ENCODE results near the gene ADAMTSL5. TPM values are rescaled to one million over a fixed set of nuclear protein-coding genes. Genes with fewer than 3 reads are reported as not detected.
A peak's percentile ranks its signal among the peaks of the same experiment; 100 is the strongest.

Gene ADAMTSL5
- total and polyA plus RNA-seq, 2 of the 13 experiments (the other 11 are each of a cell fraction or from before 2014, with no cell fraction given) = 0.60 to 2.7 TPM

- Histone ChIP-seq H2AFZ (ENCODE audit: low read length) (no peak overlapping the region), H3K4me3 (replicated peaks in 1 of 3; ENCODE audit: insufficient read depth in 1 of 3, low read depth in 2 of 3, low read length in 3 of 3) (no peak overlapping the region), H3K4me1 (ENCODE audit: insufficient read depth, low read length) (peaks cover 34% of the 10 kb centered on the region), H3K9ac (ENCODE audit: insufficient read depth, low read depth, low read length) (no peak overlapping the region), H3K36me3 (replicated peaks in 1 of 2; ENCODE audit: control insufficient read depth in 1 of 2, insufficient read depth in 2 of 2, low read length in 2 of 2) (no peaks in the 10 kb centered on the region), H4K20me1 (ENCODE audit: insufficient read depth, low read length) (no peaks in the 10 kb centered on the region), H3K9me3 (ENCODE audit: low read length) (no peaks in the 10 kb centered on the region), H3K4me2 (ENCODE audit: low read depth, low read length) (no peak overlapping the region), H3K27me3 (ENCODE audit: control insufficient read depth in 1 of 2, insufficient read depth in 2 of 2, low read length in 2 of 2) (no peaks in the 10 kb centered on the region), H3K27ac (ENCODE audit: extremely low read length, insufficient read depth, low read length) (no peak overlapping the region), H3K79me2 (ENCODE audit: insufficient read depth, low read length) (no peaks in the 10 kb centered on the region)
- WGBS (ENCODE audit: low lambda C conversion rate) = 74% methylated on average over 4 of the region's 12 CpGs
- DNase-seq (ENCODE audit: low spot score) (no peak), FAIRE-seq (no peak), ATAC-seq (no peak)
- in situ Hi-C loops (cut with HindIII; ENCODE audit: extremely low pct_ligation_motif_present, low pct_unique_long_range_greater_than_20kb) (no loop called here), intact Hi-C loops (cut with micrococcal nuclease; ENCODE audit: unreplicated experiment) (no loop called here)
- TF ChIP-seq, protein P1, sequence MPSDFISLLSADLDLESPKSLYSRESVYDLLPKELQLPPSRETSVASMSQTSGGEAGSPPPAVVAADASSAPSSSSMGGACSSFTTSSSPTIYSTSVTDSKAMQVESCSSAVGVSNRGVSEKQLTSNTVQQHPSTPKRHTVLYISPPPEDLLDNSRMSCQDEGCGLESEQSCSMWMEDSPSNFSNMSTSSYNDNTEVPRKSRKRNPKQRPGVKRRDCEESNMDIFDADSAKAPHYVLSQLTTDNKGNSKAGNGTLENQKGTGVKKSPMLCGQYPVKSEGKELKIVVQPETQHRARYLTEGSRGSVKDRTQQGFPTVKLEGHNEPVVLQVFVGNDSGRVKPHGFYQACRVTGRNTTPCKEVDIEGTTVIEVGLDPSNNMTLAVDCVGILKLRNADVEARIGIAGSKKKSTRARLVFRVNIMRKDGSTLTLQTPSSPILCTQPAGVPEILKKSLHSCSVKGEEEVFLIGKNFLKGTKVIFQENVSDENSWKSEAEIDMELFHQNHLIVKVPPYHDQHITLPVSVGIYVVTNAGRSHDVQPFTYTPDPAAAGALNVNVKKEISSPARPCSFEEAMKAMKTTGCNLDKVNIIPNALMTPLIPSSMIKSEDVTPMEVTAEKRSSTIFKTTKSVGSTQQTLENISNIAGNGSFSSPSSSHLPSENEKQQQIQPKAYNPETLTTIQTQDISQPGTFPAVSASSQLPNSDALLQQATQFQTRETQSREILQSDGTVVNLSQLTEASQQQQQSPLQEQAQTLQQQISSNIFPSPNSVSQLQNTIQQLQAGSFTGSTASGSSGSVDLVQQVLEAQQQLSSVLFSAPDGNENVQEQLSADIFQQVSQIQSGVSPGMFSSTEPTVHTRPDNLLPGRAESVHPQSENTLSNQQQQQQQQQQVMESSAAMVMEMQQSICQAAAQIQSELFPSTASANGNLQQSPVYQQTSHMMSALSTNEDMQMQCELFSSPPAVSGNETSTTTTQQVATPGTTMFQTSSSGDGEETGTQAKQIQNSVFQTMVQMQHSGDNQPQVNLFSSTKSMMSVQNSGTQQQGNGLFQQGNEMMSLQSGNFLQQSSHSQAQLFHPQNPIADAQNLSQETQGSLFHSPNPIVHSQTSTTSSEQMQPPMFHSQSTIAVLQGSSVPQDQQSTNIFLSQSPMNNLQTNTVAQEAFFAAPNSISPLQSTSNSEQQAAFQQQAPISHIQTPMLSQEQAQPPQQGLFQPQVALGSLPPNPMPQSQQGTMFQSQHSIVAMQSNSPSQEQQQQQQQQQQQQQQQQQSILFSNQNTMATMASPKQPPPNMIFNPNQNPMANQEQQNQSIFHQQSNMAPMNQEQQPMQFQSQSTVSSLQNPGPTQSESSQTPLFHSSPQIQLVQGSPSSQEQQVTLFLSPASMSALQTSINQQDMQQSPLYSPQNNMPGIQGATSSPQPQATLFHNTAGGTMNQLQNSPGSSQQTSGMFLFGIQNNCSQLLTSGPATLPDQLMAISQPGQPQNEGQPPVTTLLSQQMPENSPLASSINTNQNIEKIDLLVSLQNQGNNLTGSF (CRISPR knock-in tag; IDR thresholded peaks at IDR 0.05) = no peak
- peak; percentile 98 for TF ChIP-seq ZFP90 (CRISPR knock-in tag; IDR thresholded peaks at IDR 0.05; ENCODE audit: borderline replicate concordance)
- ChIA-PET POLR2A (interaction anchor here (2.1 kb wide), 1 partner anchor 16 kb away, joined by 8 read pairs; no protein-coding TSS in a partner anchor), CTCF (ENCODE audit: low intra/inter-chr PET ratio, low total read pairs) (no interaction called here)
- BruUV-seq (replicated peaks) = no TSS peak
Measured at GRCh38 chr19:1508507-1508856, 4.3 kb downstream of the ADAMTSL5 start.

All from HepG2 (cell line).